SKM-1 (cell line): Measurements from ENCODE around the gene EDN1.

ENCODE experiments used
- DNase-seq: peaks from one replicate; lab custom pipeline; 2025; ENCODE audit not compliant: unreplicated experiment; lab: John Stamatoyannopoulos, UW

EDN1 gene

DNA sequence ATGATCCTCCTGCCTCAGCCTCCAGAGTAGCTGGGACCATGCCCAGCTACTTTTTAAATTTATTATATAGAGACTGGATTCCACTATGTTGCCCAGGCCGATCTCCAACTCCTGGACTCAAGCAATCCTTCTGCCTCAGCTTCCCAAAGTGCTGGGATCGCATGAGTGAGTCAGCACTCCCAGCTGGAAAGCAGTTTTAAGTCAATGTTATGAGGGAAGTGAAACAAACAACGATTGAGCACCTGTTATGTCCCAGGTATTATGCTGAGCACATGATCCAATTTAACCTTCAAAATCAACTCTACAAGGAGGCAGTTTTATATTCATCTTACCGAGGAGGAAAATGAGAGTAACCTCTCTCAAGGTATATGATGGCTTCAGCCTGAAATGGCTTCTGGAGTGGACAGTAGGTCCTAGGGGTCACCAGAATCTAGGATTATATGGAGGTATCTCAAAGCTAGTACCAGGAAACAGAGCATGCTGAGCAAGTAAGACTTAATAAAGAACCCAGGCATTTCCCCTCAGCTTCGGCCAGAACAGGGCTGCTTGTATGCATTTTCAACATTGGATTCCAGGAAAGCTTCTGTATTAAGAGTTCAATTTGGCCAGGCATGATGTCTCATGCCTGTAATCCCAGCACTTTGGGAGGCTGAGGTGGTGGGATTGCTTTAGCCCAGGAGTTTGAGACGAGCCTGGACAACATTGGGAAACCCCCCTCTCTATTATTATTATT, 55.0 kb downstream of the EDN1 start:
- no peak for DNase-seq

DNA sequence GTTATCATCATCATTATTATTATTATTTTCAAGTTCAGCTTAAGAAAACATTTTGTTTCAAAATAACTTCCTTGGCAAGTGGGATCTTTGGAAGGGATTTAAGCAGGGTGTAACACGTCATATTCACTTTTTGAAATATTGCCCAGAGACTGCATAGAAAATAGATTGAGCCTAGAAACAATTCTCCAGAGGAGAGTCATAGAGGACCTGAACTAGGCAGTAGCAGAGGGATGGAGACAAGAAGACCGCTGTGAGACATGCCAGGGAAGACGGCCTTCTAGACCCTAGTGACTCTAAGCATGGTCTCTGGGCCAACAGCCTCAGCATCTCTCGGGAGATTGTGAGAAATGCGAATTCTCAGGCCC, 55.5 kb downstream of the EDN1 start:
- DNase-seq: no peak
